ENCODE measurements around the gene IQSEC3.

- TF ChIP-seq EZH2 (IDR thresholded peaks at IDR 0.05; ENCODE audit: borderline replicate concordance, low read depth, low read length, poor library complexity, severe bottlenecking) (no peak), CTCF (conservative IDR thresholded peaks at IDR 0.05; ENCODE audit: low read depth, low read length) (no peak)
Measured at GRCh38 chr12:117311-117710, 50.7 kb downstream of the IQSEC3 start.

Measured in A673 (cell line).